8988T (cell line): ENCODE results near the gene TMEM132D.

Experiments used
- DNase-seq: peaks from one replicate; pipeline ENCODE4 v3.0.0; 2011

The TMEM132D gene

GRCh38 chr12:129635021-129635685 lies 268.7 kb downstream of the TMEM132D start:
- DNase-seq, result no peak

GRCh38 chr12:129631316-129631715 lies 272.5 kb downstream of the TMEM132D start:
- no peak for DNase-seq

GRCh38 chr12:129629901-129630300 lies 273.9 kb downstream of the TMEM132D start:
- no peak for DNase-seq

- DNase-seq, result no peak
Observed at GRCh38 chr12:129622566-129622965, 281.3 kb downstream of the TMEM132D start.

GRCh38 chr12:129619271-129619670 lies 284.6 kb downstream of the TMEM132D start:
- DNase-seq, result no peak

- DNase-seq, result no peak
Observed at GRCh38 chr12:129617849-129618248, 286.0 kb downstream of the TMEM132D start.

GRCh38 chr12:129615001-129615400 lies 288.8 kb downstream of the TMEM132D start:
- no peak for DNase-seq

GRCh38 chr12:129614221-129614885 lies 289.5 kb downstream of the TMEM132D start:
- DNase-seq, result no peak

- no peak for DNase-seq
Observed at GRCh38 chr12:129613314-129613713, 290.5 kb downstream of the TMEM132D start.

GRCh38 chr12:129610601-129611120 lies 293.2 kb downstream of the TMEM132D start:
- DNase-seq, result no peak

GRCh38 chr12:129607756-129608155 lies 296.1 kb downstream of the TMEM132D start:
- DNase-seq, result no peak

GRCh38 chr12:129607301-129607700 lies 296.5 kb downstream of the TMEM132D start:
- DNase-seq, result no peak

- DNase-seq, result no peak
Observed at GRCh38 chr12:129606239-129606638, 297.6 kb downstream of the TMEM132D start.

- DNase-seq, result no peak
Observed at GRCh38 chr12:129605666-129606065, 298.2 kb downstream of the TMEM132D start.

GRCh38 chr12:129604506-129604905 lies 299.3 kb downstream of the TMEM132D start:
- DNase-seq, result no peak

GRCh38 chr12:129599406-129599805 lies 304.4 kb downstream of the TMEM132D start:
- no peak for DNase-seq

- no peak for DNase-seq
Observed at GRCh38 chr12:129594098-129594497, 309.7 kb downstream of the TMEM132D start.

- no peak for DNase-seq
Observed at GRCh38 chr12:129592449-129592848, 311.4 kb downstream of the TMEM132D start.

- no peak for DNase-seq
Observed at GRCh38 chr12:129589503-129589902, 314.3 kb downstream of the TMEM132D start.

- no peak for DNase-seq
Observed at GRCh38 chr12:129588142-129588541, 315.7 kb downstream of the TMEM132D start.

GRCh38 chr12:129585296-129585695 lies 318.5 kb downstream of the TMEM132D start:
- DNase-seq, result no peak

- DNase-seq, result no peak
Observed at GRCh38 chr12:129579879-129580278, 323.9 kb downstream of the TMEM132D start.

GRCh38 chr12:129571901-129572494 lies 331.8 kb downstream of the TMEM132D start:
- no peak for DNase-seq

GRCh38 chr12:129570796-129571400 lies 332.9 kb downstream of the TMEM132D start:
- DNase-seq, result no peak
